Measurements from ENCODE around the gene RBM33. TPM values are rescaled to one million over a fixed set of nuclear protein-coding genes. Genes with fewer than 3 reads are reported as not detected.

The RBM33 gene
- total and polyA plus RNA-seq, 9 of the 15 experiments (the other 6 are each of a cell fraction or from before 2014, with no cell fraction given), result 4.4 to 80.7 (median 27.3) TPM

DNA sequence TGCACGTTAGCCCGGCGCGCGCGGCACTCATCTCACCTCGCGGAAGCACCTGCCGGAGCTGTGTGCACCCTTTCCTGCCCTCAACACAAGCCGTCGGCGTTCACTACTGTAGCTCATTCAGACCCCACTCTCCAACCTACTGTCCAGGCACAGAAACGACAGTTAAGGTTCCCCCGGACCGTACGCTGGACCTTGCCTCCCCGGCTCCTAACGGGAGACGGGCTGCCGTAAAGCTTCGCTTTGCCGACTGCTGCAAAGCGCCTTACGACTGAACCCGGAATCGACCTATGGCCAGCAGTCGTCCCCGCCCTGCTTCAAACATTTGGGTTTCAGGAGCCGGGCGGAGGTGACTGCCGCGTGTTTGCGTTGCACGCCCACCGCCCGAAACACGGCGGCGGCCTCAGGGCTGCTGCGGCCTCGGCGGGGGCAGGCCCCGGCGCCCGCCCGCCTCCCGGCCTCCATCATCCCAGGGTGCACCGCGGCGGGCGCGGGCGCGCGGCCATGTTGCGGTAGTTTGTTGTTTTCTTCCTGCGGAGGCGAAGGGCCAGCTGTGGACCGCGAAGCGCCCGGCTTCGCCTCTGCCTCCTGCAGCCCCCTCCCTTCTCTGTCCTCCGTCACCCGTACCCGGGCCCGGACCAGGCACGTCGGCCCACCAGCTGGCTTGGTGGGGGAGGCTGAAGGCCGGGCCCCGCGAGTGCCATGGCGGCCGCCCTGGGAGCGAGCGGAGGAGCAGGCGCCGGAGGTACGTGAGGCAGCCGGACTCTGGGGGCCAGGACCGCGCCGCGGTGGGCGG, at the start of gene RBM33 (continued):
- TF ChIP-seq, protein P1, sequence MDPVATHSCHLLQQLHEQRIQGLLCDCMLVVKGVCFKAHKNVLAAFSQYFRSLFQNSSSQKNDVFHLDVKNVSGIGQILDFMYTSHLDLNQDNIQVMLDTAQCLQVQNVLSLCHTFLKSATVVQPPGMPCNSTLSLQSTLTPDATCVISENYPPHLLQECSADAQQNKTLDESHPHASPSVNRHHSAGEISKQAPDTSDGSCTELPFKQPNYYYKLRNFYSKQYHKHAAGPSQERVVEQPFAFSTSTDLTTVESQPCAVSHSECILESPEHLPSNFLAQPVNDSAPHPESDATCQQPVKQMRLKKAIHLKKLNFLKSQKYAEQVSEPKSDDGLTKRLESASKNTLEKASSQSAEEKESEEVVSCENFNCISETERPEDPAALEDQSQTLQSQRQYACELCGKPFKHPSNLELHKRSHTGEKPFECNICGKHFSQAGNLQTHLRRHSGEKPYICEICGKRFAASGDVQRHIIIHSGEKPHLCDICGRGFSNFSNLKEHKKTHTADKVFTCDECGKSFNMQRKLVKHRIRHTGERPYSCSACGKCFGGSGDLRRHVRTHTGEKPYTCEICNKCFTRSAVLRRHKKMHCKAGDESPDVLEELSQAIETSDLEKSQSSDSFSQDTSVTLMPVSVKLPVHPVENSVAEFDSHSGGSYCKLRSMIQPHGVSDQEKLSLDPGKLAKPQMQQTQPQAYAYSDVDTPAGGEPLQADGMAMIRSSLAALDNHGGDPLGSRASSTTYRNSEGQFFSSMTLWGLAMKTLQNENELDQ (CRISPR knock-in tag; IDR thresholded peaks at IDR 0.05; ENCODE audit: borderline replicate concordance), result no peak
- TF ChIP-seq ETV1 (tag; conservative IDR thresholded peaks at IDR 0.05; ENCODE audit: low read depth), result 0 out of 2 replicates have a peak, but pooled peaks have one; percentile 5
- TF ChIP-seq PHF20 (IDR thresholded peaks at IDR 0.05; ENCODE audit: partially characterized antibody), result peak; percentile 83
- TF ChIP-seq ZNF778 (CRISPR knock-in tag; IDR thresholded peaks at IDR 0.05), result no peak
- no peak for TF ChIP-seq SNIP1 (IDR thresholded peaks at IDR 0.05; ENCODE audit: low read depth)
- no peak for TF ChIP-seq ZNF583 (CRISPR knock-in tag; IDR thresholded peaks at IDR 0.05)
- TF ChIP-seq, protein P2, sequence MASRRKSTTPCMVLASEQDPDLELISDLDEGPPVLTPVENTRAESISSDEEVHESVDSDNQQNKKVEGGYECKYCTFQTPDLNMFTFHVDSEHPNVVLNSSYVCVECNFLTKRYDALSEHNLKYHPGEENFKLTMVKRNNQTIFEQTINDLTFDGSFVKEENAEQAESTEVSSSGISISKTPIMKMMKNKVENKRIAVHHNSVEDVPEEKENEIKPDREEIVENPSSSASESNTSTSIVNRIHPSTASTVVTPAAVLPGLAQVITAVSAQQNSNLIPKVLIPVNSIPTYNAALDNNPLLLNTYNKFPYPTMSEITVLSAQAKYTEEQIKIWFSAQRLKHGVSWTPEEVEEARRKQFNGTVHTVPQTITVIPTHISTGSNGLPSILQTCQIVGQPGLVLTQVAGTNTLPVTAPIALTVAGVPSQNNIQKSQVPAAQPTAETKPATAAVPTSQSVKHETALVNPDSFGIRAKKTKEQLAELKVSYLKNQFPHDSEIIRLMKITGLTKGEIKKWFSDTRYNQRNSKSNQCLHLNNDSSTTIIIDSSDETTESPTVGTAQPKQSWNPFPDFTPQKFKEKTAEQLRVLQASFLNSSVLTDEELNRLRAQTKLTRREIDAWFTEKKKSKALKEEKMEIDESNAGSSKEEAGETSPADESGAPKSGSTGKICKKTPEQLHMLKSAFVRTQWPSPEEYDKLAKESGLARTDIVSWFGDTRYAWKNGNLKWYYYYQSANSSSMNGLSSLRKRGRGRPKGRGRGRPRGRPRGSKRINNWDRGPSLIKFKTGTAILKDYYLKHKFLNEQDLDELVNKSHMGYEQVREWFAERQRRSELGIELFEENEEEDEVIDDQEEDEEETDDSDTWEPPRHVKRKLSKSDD (conservative IDR thresholded peaks at IDR 0.05; ENCODE audit: low read length), result 0 out of 2 replicates have a peak, but pooled peaks have one; percentile 33
- no peak for TF ChIP-seq BACH1 (tag; IDR thresholded peaks at IDR 0.05)
- TF ChIP-seq TCF15 (CRISPR knock-in tag; IDR thresholded peaks at IDR 0.05), result no peak
- no peak for TF ChIP-seq IFI16 (CRISPR knock-in tag; IDR thresholded peaks at IDR 0.05)
- TF ChIP-seq MTA3 (IDR thresholded peaks at IDR 0.05; ENCODE audit: borderline replicate concordance), result peak; percentile 83; the same call in 1 of the 2 replicates
- TF ChIP-seq ELK3 (CRISPR knock-in tag; IDR thresholded peaks at IDR 0.05), result no peak

Measured in K562 (cell line).